ENCODE results near the gene NAA38.

- TF ChIP-seq CTCF (conservative IDR thresholded peaks at IDR 0.05): no peak
- no peak for TF ChIP-seq ZFX (IDR thresholded peaks at IDR 0.05)
Measured at GRCh38 chr17:7885367-7886226, 28.2 kb upstream of the NAA38 start.
